RPMI8226 (cell line): Measurements from ENCODE around the gene PTPRD.
"Not testable (repeated sequence)": the region's sequence is repeated elsewhere in the genome, so short reads cannot be mapped to it uniquely, and the experiment has no call there.

Experiments used
- DNase-seq: peaks from one replicate; pipeline ENCODE4 v3.0.0-alpha.2; 2015

The PTPRD gene

DNA sequence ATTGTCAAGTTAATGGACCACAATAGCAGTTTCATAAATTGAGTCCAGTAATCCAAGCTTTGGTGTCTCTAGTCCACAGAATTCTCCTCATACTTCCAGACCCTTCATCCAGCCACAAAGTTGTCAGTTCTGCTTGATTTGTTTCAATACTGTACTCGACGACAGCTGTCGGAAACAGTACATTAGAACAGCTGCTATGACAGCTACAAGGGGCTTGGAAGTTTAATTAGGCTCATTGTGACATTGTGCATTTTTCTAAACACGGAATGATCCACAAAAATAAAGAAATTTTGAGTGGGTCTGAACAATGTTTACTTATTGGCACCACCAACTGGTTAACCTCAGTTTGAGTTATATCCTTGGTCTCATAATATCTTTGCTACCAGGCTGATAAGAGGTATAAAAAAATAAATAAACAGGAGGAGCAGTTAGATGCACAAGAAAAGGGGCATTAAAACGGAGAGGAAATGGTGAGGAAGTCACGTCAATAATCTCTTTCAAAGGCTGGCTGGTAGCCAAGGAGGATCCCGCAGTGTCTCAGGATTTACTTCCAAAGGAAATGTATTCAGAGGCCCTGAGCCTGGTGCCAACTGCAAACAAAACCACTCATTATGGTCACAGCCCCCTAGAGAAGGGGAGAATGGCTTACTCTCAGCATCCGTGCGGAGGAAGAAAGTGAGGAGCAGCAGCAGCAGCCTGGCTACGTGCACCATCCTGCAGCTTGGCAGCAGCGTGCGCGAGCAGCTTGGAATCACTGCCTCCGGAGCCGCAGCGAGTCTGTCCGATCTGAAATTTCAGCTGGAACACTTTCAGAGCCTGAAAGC is 1879.5 kb downstream of the PTPRD start:
- no peak for DNase-seq

DNA sequence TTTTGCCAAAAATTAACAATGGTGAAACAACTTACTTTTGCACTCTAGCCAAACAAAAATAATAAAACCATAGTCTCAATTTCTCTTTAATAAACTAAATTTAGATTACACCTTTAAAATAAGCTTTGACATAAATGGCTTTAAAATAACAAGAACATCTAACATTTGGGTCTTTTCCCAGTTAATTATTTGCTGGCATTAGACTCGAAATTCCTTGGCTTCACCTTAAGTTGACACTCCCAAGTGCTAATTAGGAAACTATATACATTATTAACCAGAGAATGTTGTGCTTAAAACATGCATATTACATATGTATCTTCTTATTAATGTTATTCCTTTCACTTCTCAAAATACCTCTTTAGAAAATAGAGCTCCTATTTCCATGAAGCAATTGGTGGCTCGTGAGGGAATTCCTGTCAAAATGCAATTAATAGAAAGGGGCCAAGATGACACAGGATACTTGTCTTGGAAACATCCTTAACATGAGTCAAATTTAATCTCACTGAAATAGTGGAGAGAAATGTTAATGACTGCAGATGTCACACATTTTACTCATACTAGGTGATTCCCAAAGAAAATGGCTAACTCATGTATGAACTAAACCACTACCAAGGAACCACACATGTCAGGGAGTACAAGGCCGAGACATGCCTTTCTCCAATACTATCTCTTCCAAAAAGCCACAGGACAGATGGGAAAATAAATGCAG is 1880.3 kb downstream of the PTPRD start:
- DNase-seq: no peak

DNA sequence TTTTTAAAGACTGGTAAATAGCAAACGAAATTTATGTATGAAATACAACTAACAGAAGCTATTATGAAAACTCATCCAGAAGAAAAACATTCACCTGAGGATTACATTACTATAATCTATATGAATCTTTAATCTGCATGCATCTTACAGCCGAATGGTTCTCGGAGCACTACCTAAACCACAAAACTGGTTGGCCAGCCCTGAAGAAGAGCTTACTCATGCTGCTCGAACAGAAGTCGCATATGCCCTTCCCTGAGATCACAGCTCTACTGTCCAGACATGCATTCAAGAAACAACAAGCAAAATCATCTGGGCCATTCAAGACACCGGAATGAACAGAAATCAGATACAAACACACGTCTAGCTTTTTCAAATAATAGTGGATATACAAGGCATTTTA is 1882.2 kb downstream of the PTPRD start:
- DNase-seq: no peak

DNA sequence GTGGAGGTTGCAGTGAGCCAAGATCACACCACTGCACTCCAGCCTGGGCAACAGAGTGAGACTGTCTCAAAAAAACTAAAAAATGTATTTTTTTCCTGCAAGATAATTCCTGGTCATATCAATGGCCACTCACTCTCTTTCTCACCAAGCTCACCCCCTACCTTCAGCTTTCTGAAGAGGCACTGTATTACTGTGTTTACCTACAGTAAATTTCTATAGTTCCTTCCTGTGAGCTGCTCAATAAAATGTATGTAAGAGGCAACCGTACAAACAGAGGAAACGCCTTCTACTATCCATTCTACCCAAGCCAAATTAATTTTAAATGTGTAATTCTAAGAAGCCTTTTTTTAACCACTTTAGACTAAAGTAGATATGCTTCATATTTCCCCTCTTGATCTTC is 1883.9 kb downstream of the PTPRD start:
- no peak for DNase-seq

DNA sequence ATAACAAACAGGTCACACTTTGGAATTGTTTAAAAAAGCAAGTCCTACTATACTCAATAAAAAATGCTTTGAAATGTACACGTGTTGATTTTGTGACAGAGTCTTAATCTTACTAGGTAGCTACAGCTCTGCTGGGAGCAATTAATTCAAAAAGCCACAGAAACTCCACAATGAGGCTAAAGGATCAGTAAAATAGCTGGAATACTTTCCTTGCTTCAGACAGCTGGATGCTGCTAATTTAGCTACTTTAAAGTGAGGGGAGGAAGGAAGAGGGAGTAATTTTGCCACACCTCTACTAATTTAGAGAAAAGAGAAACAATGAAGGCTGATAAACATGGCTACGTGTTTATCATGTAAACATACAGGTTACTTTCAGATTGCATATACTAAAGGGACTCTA is 1885.6 kb downstream of the PTPRD start:
- DNase-seq: no peak

DNA sequence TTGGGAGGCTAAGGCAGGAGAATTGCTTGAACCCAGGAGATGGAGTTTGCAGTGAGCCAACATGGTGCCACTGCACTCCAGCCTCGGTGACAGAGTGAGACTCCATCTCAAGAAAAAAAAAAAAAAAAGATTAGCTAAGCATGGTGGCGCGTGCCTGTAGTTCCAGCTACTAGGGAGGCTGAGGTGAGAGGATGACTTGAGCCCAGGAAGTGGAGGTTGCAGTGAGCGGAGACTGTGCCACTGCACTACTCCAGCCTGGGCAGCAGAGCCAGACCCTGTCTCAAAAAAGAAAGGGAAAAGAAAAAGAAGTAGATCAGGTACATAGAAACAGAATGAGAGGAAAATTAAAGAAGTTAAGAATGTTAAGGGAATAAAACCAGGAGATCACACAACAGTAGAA is 1886.1 kb downstream of the PTPRD start:
- no peak for DNase-seq

DNA sequence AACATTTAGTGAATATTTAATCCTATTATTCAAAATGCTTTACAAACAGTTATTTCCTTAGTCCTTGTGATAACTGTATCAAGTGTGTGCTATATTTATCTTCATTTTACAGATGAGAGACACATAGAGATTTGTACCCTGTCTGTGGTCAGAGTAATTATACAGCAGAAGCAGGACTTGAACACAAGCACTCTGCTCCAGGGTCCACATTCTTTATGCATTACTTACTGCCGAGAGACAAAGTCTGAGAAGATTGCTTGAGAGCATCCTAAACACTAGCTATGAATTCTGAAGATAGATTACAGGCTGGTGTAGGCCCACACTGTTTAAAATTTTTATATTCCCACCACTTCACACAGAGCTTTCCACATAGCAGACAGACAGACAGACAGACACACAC is 1887.2 kb downstream of the PTPRD start:
- no peak for DNase-seq

DNA sequence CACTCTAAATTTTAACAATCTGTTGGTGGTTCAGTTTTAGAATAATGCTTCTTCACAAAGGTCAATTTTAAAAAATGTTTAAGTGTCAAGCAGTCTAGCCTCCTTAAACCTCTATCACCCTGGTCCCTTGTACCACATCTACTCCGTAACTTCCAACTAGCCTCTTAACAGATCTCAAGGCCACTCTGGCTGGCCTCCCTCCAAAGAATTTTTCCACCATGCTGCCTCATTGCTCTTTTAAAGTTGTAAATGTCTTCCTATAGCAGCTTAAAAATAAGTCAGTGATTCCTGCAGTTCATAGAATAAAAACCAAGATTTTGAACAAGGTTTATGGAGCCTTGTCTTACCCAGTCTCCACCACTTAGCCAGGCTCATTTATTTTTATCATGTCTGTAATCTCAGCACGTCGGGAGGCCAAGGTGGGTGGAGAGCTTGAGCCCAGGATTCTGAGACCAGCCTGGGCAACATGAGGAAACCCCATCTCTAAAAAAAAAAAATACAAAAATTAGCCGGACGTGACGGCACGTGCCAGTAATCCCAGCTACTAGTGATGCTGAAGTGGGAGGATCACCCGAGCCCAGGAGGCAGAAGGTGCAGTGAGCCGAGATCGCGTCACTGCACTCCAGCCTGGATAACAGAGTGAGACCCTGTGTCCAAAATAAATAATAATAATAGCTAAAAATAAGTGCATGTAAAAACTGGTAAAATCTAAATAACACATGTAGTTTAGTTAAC is 1888.4 kb downstream of the PTPRD start:
- DNase-seq: no peak

DNA sequence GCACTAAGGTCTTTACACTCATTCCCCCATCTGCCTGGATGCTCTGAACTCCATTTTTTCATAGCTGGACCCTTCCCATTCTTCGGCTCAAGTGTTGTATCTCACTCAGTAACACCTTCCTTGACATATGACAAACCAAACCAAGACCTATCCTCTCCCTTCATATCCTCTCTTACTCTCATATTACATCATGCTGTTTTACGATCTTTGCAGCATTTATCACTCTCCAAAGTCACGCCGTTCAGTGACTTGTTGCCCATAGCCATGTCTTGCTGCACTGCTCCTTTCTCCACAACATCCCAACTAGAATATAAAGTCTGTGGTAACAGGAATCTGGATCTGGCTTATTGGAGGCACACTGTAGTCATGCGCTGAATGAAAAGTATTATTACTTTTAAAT is 1889.6 kb downstream of the PTPRD start:
- DNase-seq: no peak

DNA sequence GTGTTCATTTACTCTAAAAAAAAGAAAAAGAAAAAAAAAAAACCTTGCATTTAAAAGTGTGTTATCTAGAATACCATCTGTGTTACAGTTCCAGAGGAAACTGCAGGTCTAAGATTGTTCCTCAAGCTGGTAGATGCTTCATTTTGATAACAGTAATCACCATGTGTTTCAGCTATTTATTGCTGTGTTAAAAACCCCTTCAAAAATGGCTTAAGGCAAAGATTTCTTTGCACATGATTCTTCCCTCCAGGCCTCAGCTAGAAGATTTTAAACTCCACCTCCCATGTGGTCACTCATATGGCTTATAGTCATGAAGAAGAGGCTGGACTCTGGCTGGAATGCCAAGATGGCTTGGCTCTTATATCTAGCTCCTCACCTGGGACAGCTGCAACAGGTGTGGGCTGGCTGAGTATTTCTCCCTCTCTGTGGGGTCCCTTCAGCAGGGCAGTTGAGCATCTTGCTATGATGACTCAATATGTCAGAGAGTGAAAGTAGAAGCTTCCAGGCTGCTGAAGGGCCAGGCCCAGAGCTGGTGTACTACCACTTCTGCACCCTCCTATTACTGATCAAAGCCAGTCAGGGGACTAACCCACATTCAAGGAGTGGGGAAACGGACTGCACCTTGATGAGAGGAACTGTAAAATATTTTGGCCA is 1892.8 kb downstream of the PTPRD start:
- no peak for DNase-seq

DNA sequence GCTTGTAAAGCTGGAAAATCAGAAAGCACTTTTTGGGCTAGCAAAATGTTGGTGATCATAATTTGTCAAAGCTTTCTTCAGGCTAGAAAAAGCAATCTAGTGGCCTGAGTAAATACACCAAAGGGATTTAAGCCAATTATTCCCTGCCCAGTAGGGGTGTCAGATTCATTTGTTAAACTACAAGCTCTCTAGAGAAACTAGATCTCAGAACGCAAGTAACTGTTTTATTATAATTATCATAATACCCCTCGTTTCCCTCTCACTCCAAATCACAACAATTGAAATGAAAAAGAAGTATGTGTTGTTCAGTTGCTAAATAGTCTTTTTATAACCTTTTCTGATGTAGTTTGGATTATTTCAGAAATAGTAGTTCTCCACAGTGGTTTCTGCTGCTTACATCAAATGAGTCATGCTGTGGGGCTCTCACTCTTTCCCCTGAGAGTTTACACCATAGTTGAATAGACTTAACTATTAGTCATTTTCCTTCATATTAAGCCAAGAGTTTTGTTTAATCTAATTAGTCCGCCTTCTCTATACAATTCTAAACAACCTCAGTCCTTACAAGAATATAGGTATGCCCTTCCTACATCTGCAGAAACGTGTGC is 1894.6 kb downstream of the PTPRD start:
- DNase-seq: no peak

DNA sequence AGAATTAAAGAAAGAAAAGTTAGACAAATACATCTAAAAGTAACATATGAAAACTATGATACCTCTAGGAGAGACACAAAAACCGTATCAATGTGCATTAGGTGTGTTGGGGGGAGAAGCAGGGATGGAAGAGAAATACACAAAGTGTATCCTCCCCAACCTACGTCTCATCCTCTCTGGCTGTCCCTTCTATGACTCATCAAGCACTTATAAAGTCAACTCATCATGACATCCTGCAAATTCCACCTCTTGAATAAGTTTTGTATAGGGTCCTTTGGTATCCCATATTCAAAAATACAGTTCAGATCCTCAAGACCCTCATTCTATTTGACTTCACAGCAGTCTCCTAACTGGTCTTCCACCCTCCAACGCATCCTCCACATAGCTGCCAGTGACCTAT is 1895.7 kb downstream of the PTPRD start:
- DNase-seq: no peak

DNA sequence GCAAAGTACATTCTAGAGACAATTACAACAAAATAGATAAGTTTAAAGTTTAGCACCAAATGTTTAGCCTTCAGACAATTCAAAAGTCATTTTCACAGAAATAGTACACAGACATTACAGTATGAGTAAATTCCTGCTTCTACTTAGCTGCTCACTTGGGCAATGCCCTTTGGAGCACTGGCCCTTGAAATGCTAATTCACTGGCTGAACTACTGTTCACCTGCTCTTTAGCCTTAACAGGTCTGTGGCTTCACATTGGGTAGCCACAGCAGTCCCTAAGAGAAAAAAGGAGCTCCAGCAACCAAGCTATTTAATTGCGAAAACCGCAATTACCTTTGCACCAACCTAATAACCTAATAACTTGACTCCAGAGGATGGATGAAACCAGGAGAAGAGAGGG is 1897.0 kb downstream of the PTPRD start:
- no peak for DNase-seq

DNA sequence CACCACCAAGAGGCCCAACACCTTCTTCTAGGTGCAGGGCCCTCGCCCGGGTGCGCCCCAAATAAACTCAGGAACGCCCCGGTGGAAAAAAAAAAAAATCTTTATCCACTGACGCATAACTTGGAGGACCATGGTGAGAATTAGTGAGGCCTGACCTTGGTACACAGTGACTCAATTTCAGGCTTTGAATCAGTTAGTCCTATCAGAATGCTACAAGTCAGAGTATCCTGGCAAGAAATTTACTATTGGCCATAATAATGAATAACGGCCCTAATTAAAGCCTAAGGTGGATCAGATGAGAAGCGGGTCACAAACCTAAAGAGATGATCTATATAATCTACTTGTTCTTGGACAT is 1899.0 kb downstream of the PTPRD start:
- no peak for DNase-seq

DNA sequence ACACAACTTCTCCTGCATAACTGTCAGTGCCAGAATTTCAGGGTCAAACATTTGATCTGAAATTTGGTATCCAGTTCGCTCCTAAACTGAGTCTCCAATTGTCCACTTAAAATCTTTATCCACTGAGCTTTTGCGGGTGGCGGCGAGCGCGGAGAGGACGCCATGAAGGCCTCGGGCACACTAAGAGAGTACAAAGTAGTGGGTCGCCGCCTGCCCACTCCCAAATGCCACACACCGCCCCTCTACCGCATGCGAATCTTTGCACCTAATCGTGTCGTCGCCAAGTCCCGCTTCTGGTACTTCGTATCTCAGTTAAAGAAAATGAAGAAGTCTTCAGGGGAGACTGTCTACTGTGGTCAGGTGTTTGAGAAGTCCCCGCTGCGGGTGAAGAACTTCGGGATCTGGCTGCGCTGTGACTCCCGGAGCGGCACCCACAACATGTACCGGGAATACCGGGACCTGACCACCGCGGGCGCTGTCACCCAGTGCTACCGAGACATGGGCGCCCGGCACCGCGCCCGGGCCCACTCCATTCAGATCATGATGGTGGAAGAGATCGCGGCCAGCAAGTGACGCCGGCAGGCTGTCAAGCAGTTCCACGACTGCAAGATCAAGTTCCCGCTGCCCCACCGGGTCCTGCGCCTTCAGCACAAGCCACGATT is 1899.5 kb downstream of the PTPRD start:
- DNase-seq: no peak

DNA sequence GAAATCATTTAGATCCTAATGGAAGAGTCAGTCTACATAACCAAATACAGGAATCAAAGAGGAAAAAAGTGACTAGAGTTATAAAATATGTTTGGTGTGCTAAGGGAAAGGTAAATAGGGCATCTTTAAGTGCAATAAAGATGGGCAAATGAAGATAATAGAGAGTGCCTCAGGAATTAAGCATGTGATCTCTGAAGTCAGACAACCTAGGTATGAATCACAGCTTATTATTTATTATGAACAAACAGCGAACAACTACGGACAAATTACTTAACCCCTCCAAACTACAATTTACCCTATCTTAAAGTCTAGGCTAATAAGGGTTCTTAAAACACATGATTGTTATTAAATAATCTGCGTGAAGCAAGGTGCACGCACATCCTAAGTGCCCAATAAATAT is 1903.1 kb downstream of the PTPRD start:
- no peak for DNase-seq

DNA sequence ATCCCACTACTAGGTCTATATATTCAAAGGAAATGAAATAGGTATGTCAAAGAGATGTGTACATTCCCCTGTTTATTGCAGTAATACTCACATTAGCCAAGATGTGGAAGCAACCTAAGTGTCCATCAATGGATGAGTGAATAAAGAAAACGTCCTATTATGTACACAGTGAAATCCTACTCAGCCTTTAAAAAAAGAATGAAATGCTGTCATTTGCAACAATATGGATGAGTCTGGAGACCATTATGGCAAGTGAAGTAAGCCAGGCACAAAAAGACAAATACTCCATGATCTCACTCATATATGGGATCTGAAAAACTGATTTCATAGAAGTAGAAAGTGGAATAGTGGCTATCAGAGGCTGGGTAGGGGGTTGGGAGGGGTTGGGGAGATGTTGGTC is 1904.1 kb downstream of the PTPRD start:
- DNase-seq: no peak

DNA sequence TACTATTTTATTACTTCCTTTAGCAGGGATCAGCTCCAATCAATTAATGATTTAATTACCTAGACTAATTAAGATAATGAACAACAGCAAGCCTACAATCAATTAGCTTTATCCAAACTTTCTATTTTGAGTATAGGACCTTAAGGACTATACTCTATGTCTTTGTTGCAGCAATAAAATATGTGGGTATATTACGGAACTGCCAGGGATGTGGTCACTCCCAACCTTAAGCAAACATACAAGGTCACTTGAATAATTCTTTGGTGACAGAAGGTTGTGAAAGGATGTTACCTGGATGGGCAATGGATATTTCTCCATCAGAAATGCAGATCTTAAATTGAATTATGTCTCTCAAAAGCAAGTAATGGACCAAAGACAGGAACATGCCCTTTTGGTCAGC is 1905.8 kb downstream of the PTPRD start:
- DNase-seq: no peak

DNA sequence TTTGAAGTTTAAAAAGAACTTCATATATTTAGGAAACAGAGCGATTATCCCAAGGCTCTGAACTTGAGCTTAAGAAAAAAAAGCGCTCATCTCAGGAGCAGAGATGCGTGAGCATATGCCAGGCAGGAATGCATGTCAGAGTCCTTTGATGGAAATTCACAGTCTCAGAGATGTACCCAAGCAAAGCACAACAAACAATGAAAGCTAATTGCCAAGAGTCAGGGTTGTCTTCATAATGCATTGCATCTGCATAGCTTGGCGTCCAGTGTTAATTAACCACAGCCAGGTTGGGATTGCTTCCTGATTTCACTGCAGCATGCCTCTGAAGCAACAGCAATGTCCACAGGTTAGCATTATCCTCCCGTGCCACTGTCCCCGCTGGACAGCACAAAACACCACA is 1906.3 kb downstream of the PTPRD start:
- DNase-seq: no peak

DNA sequence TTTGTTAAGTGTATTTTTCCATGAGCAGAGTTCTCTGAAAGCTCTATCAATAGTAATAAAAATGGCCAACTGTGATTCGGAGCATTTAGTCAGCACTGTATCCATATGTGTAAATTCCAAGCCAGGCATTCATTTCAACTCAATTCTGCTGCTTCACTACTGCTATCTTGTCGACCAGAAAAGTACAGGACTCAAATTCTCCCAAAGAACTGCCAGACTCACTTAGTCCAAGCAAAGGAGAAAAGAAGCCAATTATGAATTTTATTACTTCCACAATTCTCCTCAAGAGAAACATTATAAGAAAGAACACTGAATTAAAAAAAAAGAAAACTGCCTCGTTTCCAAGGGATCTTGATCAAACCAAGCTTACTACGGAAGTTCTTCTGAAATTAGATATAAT is 1906.9 kb downstream of the PTPRD start:
- DNase-seq: no peak

DNA sequence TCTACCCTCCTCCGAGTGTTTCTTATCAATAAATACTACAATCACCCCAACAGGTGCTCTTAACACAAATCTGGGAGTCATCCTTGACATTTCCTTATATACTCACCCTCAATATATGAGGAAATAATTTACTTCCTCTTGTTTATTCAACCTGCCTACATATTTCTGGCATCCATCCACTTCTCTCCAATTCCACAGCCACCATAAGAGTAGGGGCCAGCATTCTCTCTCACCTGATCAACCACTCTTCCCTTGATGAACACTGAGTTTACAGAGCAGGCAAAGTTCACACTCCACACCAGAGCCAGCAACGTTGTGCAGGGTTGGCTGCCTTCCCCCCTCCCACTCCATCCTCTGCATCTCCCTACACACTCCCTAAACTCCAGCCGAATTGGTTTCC is 1908.9 kb downstream of the PTPRD start:
- no peak for DNase-seq

DNA sequence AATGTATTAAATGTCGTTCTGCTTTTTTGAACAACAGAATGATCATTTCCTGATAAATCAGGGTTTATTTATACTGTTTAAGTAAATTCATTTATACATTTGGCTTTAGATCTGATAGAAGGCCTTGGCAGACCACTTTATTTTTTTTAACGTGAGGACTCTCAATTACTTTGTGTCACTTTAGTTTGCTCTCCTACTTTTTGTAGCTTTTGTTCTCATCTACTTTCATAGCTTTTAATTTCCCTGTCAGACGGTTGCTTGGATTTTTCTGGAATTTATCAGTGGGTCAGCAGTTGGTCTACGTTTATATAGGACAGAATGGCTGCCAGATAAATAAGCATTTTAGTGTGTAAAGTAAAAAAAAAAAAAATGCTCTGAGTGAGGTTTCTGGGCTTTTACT is 1910.9 kb downstream of the PTPRD start:
- no peak for DNase-seq

DNA sequence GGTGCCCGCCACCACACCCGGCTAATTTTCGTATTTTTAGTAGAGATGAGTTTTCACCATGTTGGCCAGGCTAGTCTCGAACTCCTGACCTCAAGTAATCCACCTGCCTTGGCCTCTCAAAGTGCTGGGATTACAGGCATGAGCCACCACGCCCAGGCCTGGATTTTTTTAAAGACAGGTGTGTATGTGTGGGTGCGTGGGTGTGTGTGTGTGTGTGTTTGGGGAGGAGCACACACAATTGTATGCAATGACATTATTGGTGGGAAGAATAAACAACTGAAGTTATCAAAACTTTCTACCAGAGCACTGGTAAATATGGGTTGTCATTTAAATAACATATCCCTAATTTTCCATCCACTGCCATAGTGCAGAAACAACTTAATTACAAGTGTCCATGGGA is 1915.2 kb downstream of the PTPRD start:
- DNase-seq: not testable (repeated sequence)
